Endothelial cell of umbilical vein (primary cell): ENCODE results near the gene DAD1.

Experiments used
- CTCF ChIP-seq, 2 donors: IDR thresholded peaks; 1 replicate in 1 of 2; 2 replicates in 1 of 2; pipeline ENCODE4 v1.5.1; 2011; ENCODE audit warnings: low read length in 2 of 2, mild to moderate bottlenecking in 2 of 2, moderate library complexity in 2 of 2, control low read depth in 1 of 2, inconsistent platforms in 1 of 2, low read depth in 1 of 2; ENCODE audit not compliant: insufficient read depth in 1 of 2; ENCODE audit errors: extremely low read depth in 1 of 2
- EZH2 ChIP-seq: IDR thresholded peaks from 2 replicates; pipeline ENCODE4 v1.6.1; 2012; ENCODE audit warnings: borderline replicate concordance, low read depth, mild to moderate bottlenecking, moderate library complexity, low read length, inconsistent platforms; ENCODE audit not compliant: severe bottlenecking
- FOS ChIP-seq: IDR thresholded peaks from 2 replicates; pipeline ENCODE4 v1.6.1; 2011; ENCODE audit warnings: mild to moderate bottlenecking, low read length, moderate library complexity, borderline replicate concordance; ENCODE audit not compliant: insufficient read depth
- GATA2 ChIP-seq: IDR thresholded peaks from 2 replicates; pipeline ENCODE4 v1.7.0; 2011; ENCODE audit warnings: low read depth, mild to moderate bottlenecking, moderate library complexity, mixed read lengths, low read length; ENCODE audit not compliant: insufficient read length, insufficient read depth
- POLR2A ChIP-seq: IDR thresholded peaks from 2 replicates; pipeline ENCODE4 v1.6.1; 2012; ENCODE audit warnings: low read depth, mild to moderate bottlenecking, control low read depth, low read length
- POLR2AphosphoS5 ChIP-seq: IDR thresholded peaks from 2 replicates; pipeline ENCODE4 v1.6.1; 2012; ENCODE audit warnings: low read depth, mild to moderate bottlenecking, control low read depth, low read length, moderate library complexity; ENCODE audit not compliant: insufficient read depth

DNA sequence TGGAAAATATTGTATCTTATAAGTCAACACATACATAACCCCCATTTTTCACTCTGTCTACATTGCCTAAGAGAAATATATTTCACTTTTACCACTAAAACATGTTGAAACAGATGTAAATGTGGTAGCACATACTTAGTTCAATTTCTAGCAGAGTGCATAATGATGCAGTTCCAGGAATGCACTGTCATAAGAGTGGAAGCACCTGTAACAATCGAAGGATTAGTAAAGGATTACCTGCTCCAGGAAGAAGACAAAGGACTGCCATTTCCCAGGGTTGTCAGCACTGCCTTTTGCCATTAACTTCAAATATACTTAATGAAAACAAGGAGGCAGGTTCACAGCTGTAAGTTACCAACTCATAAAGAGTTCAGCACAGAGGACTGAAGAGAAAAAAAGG, 24.6 kb downstream of the DAD1 start:
- no peak for TF ChIP-seq CTCF (IDR thresholded peaks at IDR 0.05; ENCODE audit: extremely low read depth in 1 of 2, insufficient read depth in 1 of 2, low read depth in 1 of 2, low read length in 2 of 2)
- TF ChIP-seq EZH2: no peak
- TF ChIP-seq POLR2AphosphoS5: no peak
- TF ChIP-seq GATA2: no peak
- no peak for TF ChIP-seq FOS
- TF ChIP-seq POLR2A: no peak
